CD14-positive monocyte (primary cell): ENCODE measurements around the gene MRPL50. TPM values are rescaled to one million over a fixed set of nuclear protein-coding genes. Genes with fewer than 3 reads are reported as not detected.

Experiments used
- DNase-seq, 3 donors: peaks; one replicate each; pipeline ENCODE4 v3.0.0-alpha.2; 2011 to 2022
- H2AFZ ChIP-seq: 2 replicates; pipeline ENCODE4 v1.6.0; 2012; ENCODE audit warnings: mild to moderate bottlenecking, low read depth, low read length, inconsistent platforms; ENCODE audit not compliant: insufficient read depth, poor library complexity, severe bottlenecking
- H3K27ac ChIP-seq, 2 donors: 1 replicate in 1 of 2; 2 replicates in 1 of 2; pipeline ENCODE4 v1.5.1; 2012 to 2013; ENCODE audit warnings: low read length in 2 of 2, control low read depth in 1 of 2, inconsistent platforms in 1 of 2, low read depth in 1 of 2, mild to moderate bottlenecking in 1 of 2
- H3K27me3 ChIP-seq, 2 donors: one replicate each; pipeline versions ENCODE4 v1.6.0 to v1.6.1; 2011 to 2013; ENCODE audit warnings: low read length in 2 of 2; ENCODE audit not compliant: control insufficient read depth in 2 of 2, insufficient read depth in 2 of 2
- H3K36me3 ChIP-seq, 2 donors: replicated peaks in 1 of 2; 1 replicate in 1 of 2; 2 replicates in 1 of 2; pipeline versions ENCODE4 v1.5.1 to v1.6.1; 2012 to 2013; ENCODE audit warnings: low read length in 2 of 2, control low read depth in 1 of 2, inconsistent platforms in 1 of 2, mild to moderate bottlenecking in 1 of 2; ENCODE audit not compliant: insufficient read depth in 2 of 2, control insufficient read depth in 1 of 2
- H3K4me1 ChIP-seq, 2 donors: 1 replicate in 1 of 2; 2 replicates in 1 of 2; pipeline versions ENCODE4 v1.5.1 to v1.6.1; 2012 to 2013; ENCODE audit warnings: low read length in 2 of 2, control low read depth in 1 of 2, inconsistent platforms in 1 of 2, mild to moderate bottlenecking in 1 of 2, moderate library complexity in 1 of 2; ENCODE audit not compliant: insufficient read depth in 2 of 2, control insufficient read depth in 1 of 2
- H3K4me2 ChIP-seq: replicated peaks from 2 replicates; pipeline ENCODE3; 2012; ENCODE audit warnings: low read length, moderate library complexity, mild to moderate bottlenecking; ENCODE audit not compliant: poor library complexity, severe bottlenecking; ENCODE audit errors: extremely low read depth
- H3K4me3 ChIP-seq, 3 experiments: fragments of 200-600 bp in 1 of 3; sonication (generic) in 1 of 3; replicated peaks in 1 of 3; 1 replicate in 2 of 3; 2 replicates in 1 of 3; pipeline ENCODE4 v1.5.1; 2011 to 2013; ENCODE audit warnings: low read length in 3 of 3, mild to moderate bottlenecking in 3 of 3, control low read depth in 2 of 3, low read depth in 2 of 3, inconsistent platforms in 1 of 3, moderate library complexity in 1 of 3
- H3K79me2 ChIP-seq: 2 replicates; pipeline ENCODE4 v1.6.0; 2012; ENCODE audit warnings: mild to moderate bottlenecking, control low read depth, inconsistent platforms, low read length, moderate library complexity; ENCODE audit not compliant: insufficient read depth
- H3K9ac ChIP-seq: 2 replicates; pipeline ENCODE4 v1.6.0; 2017; ENCODE audit warnings: low read length, mild to moderate bottlenecking; ENCODE audit not compliant: insufficient read depth, poor library complexity, severe bottlenecking
- H3K9me3 ChIP-seq, 2 donors: replicated peaks in 1 of 2; 1 replicate in 1 of 2; 2 replicates in 1 of 2; pipeline versions ENCODE4 v1.5.1 to v1.6.1; 2012 to 2013; ENCODE audit warnings: low read length in 2 of 2, control low read depth in 1 of 2; ENCODE audit not compliant: control insufficient read depth in 1 of 2, insufficient read depth in 1 of 2
- H4K20me1 ChIP-seq: 2 replicates; pipeline ENCODE4 v1.6.0; 2012; ENCODE audit warnings: mild to moderate bottlenecking, low read length, control low read depth, moderate library complexity; ENCODE audit not compliant: insufficient read depth
- H3K27ac Mint-ChIP-seq, 7 donors: one replicate each; pipeline ENCODE4 v1.8.0; 2020; ENCODE audit warnings: mild to moderate bottlenecking in 7 of 7, mixed read lengths in 7 of 7, moderate library complexity in 6 of 7, inconsistent platforms in 2 of 7
- H3K27me3 Mint-ChIP-seq, 3 donors: one replicate each; pipeline ENCODE4 v1.8.0; 2021 to 2022; ENCODE audit warnings: low read depth in 3 of 3, mild to moderate bottlenecking in 3 of 3, mixed read lengths in 3 of 3, moderate library complexity in 3 of 3, inconsistent platforms in 1 of 3
- H3K36me3 Mint-ChIP-seq, 2 donors: one replicate each; pipeline ENCODE4 v1.8.0; 2020; ENCODE audit warnings: mixed read lengths in 2 of 2, inconsistent platforms in 1 of 2, mild to moderate bottlenecking in 1 of 2
- H3K4me1 Mint-ChIP-seq: one replicate; pipeline ENCODE4 v1.8.0; 2020; ENCODE audit warnings: mild to moderate bottlenecking, mixed read lengths
- H3K4me3 Mint-ChIP-seq, 2 donors: one replicate each; pipeline ENCODE4 v1.8.0; 2020; ENCODE audit warnings: mild to moderate bottlenecking in 2 of 2, mixed read lengths in 2 of 2, moderate library complexity in 1 of 2
- H3K9me3 Mint-ChIP-seq, 7 donors: one replicate each; pipeline ENCODE4 v1.8.0; 2020 to 2022; ENCODE audit warnings: mixed read lengths in 7 of 7, mild to moderate bottlenecking in 6 of 7, moderate library complexity in 6 of 7, inconsistent platforms in 2 of 7
- CTCF ChIP-seq: fragments of 200-600 bp; IDR thresholded peaks from one replicate; pipeline ENCODE4 v1.8.0; 2022; ENCODE audit warnings: antibody characterized with exemption, mild to moderate bottlenecking
- intact Hi-C, 2 donors: fragments of 100-400 bp; cut with micrococcal nuclease; formaldehyde crosslinking; loops; one replicate each; pipeline versions ENCODE4 v1.15.0 to v1.15.1; 2023
- polyA plus RNA-seq, 3 donors: library from polyadenylated mRNA; depleted of rRNA in 1 of 3; unstranded in 2 of 3; stranded (reverse) in 1 of 3; fragments of 300-500 nt in 2 of 3; fragments of >200 nt in 1 of 3; fragmentation: Illumina TruSeq in 2 of 3; gene quantifications; 1 replicate in 2 of 3; 2 replicates in 1 of 3; pipeline ENCODE4 v1.2.3, GENCODE V29; 2012 to 2021

Gene MRPL50
- polyA plus RNA-seq, 3 donors: 1.9 to 4.9 (median 4.8) TPM

GRCh38 chr9:101417389-101417788, 19.0 kb upstream of the MRPL50 start:
- Histone ChIP-seq H2AFZ (no peak overlapping the region), H3K9me3 (peaks cover 12 to 33% of the 10 kb centered on the region in 2 donors), H3K4me1 (no peaks in the 10 kb centered on the region), H4K20me1 (no peaks in the 10 kb centered on the region), H3K27me3 (no peaks in the 10 kb centered on the region), H3K4me2 (no peak overlapping the region), H3K4me3 (no peak overlapping the region), H3K9ac (no peak overlapping the region), H3K36me3 (no peaks in the 10 kb centered on the region), H3K27ac (no peak overlapping the region), H3K79me2 (no peaks in the 10 kb centered on the region)
- intact Hi-C loops: no loop called here
- no peak overlapping the region for H3K4me3 Mint-ChIP-seq
- no peaks in the 10 kb centered on the region for H3K36me3 Mint-ChIP-seq
- H3K27me3 Mint-ChIP-seq: peaks cover 0 to 1% (median 0%) of the 10 kb centered on the region in 3 donors
- no peaks in the 10 kb centered on the region for H3K4me1 Mint-ChIP-seq
- H3K27ac Mint-ChIP-seq: peak overlapping the region in 1 of 7 donors; percentile 28
- H3K9me3 Mint-ChIP-seq: peaks cover 18 to 37% (median 20%) of the 10 kb centered on the region in 7 donors
- TF ChIP-seq CTCF: no peak
- no peak for DNase-seq

- no peak for TF ChIP-seq CTCF
- peaks cover 27 to 46% (median 34%) of the 10 kb centered on the region in 7 donors for H3K9me3 Mint-ChIP-seq
Measured at GRCh38 chr9:101415578-101415977, 17.2 kb upstream of the MRPL50 start.

More at GRCh38 chr9:101415578-101415977, 17.2 kb upstream of the MRPL50 start:
- Histone ChIP-seq H3K36me3 (no peaks in the 10 kb centered on the region), H3K9me3 (peaks cover 14 to 52% of the 10 kb centered on the region in 2 donors), H3K4me2 (no peak overlapping the region), H3K9ac (no peak overlapping the region), H3K4me1 (no peaks in the 10 kb centered on the region), H3K79me2 (no peaks in the 10 kb centered on the region), H3K27me3 (no peaks in the 10 kb centered on the region), H3K27ac (no peak overlapping the region), H2AFZ (no peak overlapping the region), H3K4me3 (no peak overlapping the region), H4K20me1 (no peaks in the 10 kb centered on the region)
- Mint-ChIP-seq H3K27ac (peak overlapping the region in 1 of 7 donors; percentile 21), H3K27me3 (peaks cover 0 to 1% (median 0%) of the 10 kb centered on the region in 3 donors), H3K4me3 (no peak overlapping the region), H3K4me1 (no peaks in the 10 kb centered on the region), H3K36me3 (no peaks in the 10 kb centered on the region)
- DNase-seq: no peak
- intact Hi-C loops: no loop called here
